GM12878 (cell line): ENCODE data around the gene PTX4. TPM values are rescaled to one million over a fixed set of nuclear protein-coding genes. Genes with fewer than 3 reads are reported as not detected.

ENCODE experiments used
- ATAC-seq: fragments of 200-7000 bp; cut with Tn5 transposase; 3 replicates; pipeline ENCODE4 v1.9.1; 2020; ENCODE audit warnings: mild to moderate bottlenecking, moderate library complexity
- BruUV-seq: library from RNA; stranded (reverse); fragments of 400-500 nt; replicated peaks from 2 replicates; lab custom pipeline; 2021; lab: Mats Ljungman, UMichigan
- CTCF ChIA-PET: fragments of 300-600 bp; sonication (Branson Sonifier 250); formaldehyde crosslinking; extraction: SDS; loops from one replicate; lab custom pipeline; 2021; ENCODE audit warnings: inconsistent platforms; lab: Yijun Ruan, JAX
- POLR2A ChIA-PET: fragments of 350-600 bp; formaldehyde crosslinking; extraction: SDS; loops from one replicate; lab custom pipeline; 2021; ENCODE audit warnings: inconsistent platforms; lab: Charles Lee
- RAD21 ChIA-PET: fragments of 300-600 bp; sonication (Branson Sonifier 250); formaldehyde crosslinking; loops from one replicate; lab custom pipeline; 2023; ENCODE audit warnings: antibody characterized with exemption; ENCODE audit not compliant: unreplicated experiment; lab: Charles Lee
- SMC1A ChIA-PET: fragments of 300-600 bp; sonication (Branson Sonifier 250); formaldehyde crosslinking; loops from one replicate; lab custom pipeline; 2023; ENCODE audit not compliant: unreplicated experiment, uncharacterized antibody; lab: Charles Lee
- DNase-seq: peaks from one replicate; pipeline ENCODE4 v3.0.0-alpha.2; 2011; ENCODE audit warnings: low read depth, low spot score
- FAIRE-seq: peaks from 3 replicates; lab custom pipeline; 2011; peaks lifted over from hg19 to GRCh38; lab: Jason Lieb, UNC
- H2AFZ ChIP-seq: 2 replicates; pipeline ENCODE4 v1.6.0; 2011; ENCODE audit warnings: low read depth, low read length, control low read depth; ENCODE audit not compliant: control insufficient read depth
- H3K27ac ChIP-seq: 2 replicates; pipeline ENCODE4 v1.5.1; 2011; ENCODE audit warnings: control low read depth; ENCODE audit not compliant: control insufficient read depth, insufficient read depth
- H3K27me3 ChIP-seq, 2 experiments: replicated peaks in 1 of 2; 2 replicates each; pipeline versions ENCODE4 v1.6.0 to v1.6.1; 2011; ENCODE audit warnings: low read length in 1 of 2; ENCODE audit not compliant: control insufficient read depth in 2 of 2, insufficient read depth in 2 of 2
- H3K36me3 ChIP-seq, 2 experiments: 2 replicates each; pipeline ENCODE4 v1.5.1; 2011; ENCODE audit warnings: low read length in 1 of 2; ENCODE audit not compliant: control insufficient read depth in 2 of 2, insufficient read depth in 2 of 2
- H3K4me1 ChIP-seq: 2 replicates; pipeline ENCODE4 v1.6.1; 2011; ENCODE audit warnings: mild to moderate bottlenecking, low read length, moderate library complexity, mixed read lengths; ENCODE audit not compliant: control insufficient read depth, insufficient read depth
- H3K4me2 ChIP-seq: 2 replicates; pipeline ENCODE4 v1.6.0; 2011; ENCODE audit warnings: control low read depth; ENCODE audit not compliant: control insufficient read depth, insufficient read depth
- H3K4me3 ChIP-seq: fragments of 200-600 bp; sonication (generic); 2 replicates; pipeline ENCODE4 v1.5.1; 2016
- H3K79me2 ChIP-seq: 2 replicates; pipeline ENCODE4 v1.6.0; 2011; ENCODE audit warnings: low read length; ENCODE audit not compliant: control insufficient read depth, insufficient read depth
- H3K9ac ChIP-seq: 2 replicates; pipeline ENCODE4 v1.8.0; 2011; ENCODE audit warnings: low read length, control low read depth, mixed read lengths; ENCODE audit not compliant: control insufficient read depth, insufficient read depth
- H3K9me3 ChIP-seq: replicated peaks from 3 replicates; pipeline ENCODE4 v1.5.1; 2011; ENCODE audit warnings: mild to moderate bottlenecking, low read length; ENCODE audit not compliant: control insufficient read depth, insufficient read depth
- H4K20me1 ChIP-seq: 2 replicates; pipeline ENCODE4 v1.6.0; 2011; ENCODE audit not compliant: control insufficient read depth, insufficient read depth
- BCL11A ChIP-seq: IDR thresholded peaks from 2 replicates; pipeline ENCODE4 v1.6.1; 2011; ENCODE audit warnings: low read depth, low read length
- CEBPZ ChIP-seq: fragments of 150-350 bp; IDR thresholded peaks from 2 replicates; pipeline ENCODE4 v1.6.1; 2016; ENCODE audit warnings: low read depth, low read length
- CHD2 ChIP-seq: IDR thresholded peaks from 2 replicates; pipeline ENCODE4 v1.6.1; 2011; ENCODE audit warnings: low read depth, low read length, improper control_type of control experiment, borderline replicate concordance
- E2F4 ChIP-seq: IDR thresholded peaks from 2 replicates; pipeline ENCODE4 v1.6.1; 2012; ENCODE audit warnings: low read depth, low read length, improper control_type of control experiment
- JUNB ChIP-seq: IDR thresholded peaks from 2 replicates; pipeline ENCODE4 v1.6.1; 2016; ENCODE audit warnings: antibody characterized with exemption, mild to moderate bottlenecking
- MTA3 ChIP-seq: IDR thresholded peaks from 2 replicates; pipeline ENCODE4 v1.6.1; 2012; ENCODE audit warnings: low read length, inconsistent platforms, borderline replicate concordance
- PAX5 ChIP-seq: IDR thresholded peaks from 2 replicates; pipeline ENCODE4 v1.6.1; 2011; ENCODE audit warnings: low read depth, low read length, borderline replicate concordance
- SPI1 ChIP-seq: IDR thresholded peaks from 2 replicates; pipeline ENCODE4 v1.6.1; 2011; ENCODE audit warnings: low read depth, mild to moderate bottlenecking, low read length, moderate library complexity, borderline replicate concordance; ENCODE audit not compliant: insufficient read depth
- STAT1 ChIP-seq: fragments of 450-650 bp; conservative IDR thresholded peaks from 2 replicates; pipeline ENCODE4 v1.6.1; 2014; ENCODE audit warnings: antibody characterized with exemption, mild to moderate bottlenecking
- USF1 ChIP-seq: IDR thresholded peaks from 2 replicates; pipeline ENCODE4 v1.6.1; 2011; ENCODE audit warnings: borderline replicate concordance, low read depth, mild to moderate bottlenecking, moderate library complexity, mixed read lengths, low read length; ENCODE audit not compliant: insufficient read depth; ENCODE audit errors: extremely low read length
- ZNF592 ChIP-seq: fragments of 450-650 bp; IDR thresholded peaks from 2 replicates; pipeline ENCODE4 v1.6.1; 2017; ENCODE audit warnings: mild to moderate bottlenecking, moderate library complexity
- WGBS: methylation state at CpG from one replicate; pipeline ENCODE4 v1.1.6; 2016; ENCODE audit warnings: low lambda C conversion rate; ENCODE audit not compliant: insufficient replicate concordance, insufficient coverage; ENCODE audit errors: missing lambda C conversion rate; 5-methylcytosine and 5-hydroxymethylcytosine counted together
- in situ Hi-C: fragments of 300-500 bp; cut with MboI; formaldehyde crosslinking; loops from 9 replicates; pipeline ENCODE4 v1.14.3; 2018; ENCODE audit warnings: mixed read lengths
- intact Hi-C: fragments of 100-400 bp; cut with micrococcal nuclease; formaldehyde crosslinking; loops from one replicate; pipeline ENCODE4 v1.14.2; 2022; ENCODE audit not compliant: unreplicated experiment
- polyA plus RNA-seq, 11 experiments: library from polyadenylated mRNA; depleted of rRNA in 4 of 11; unstranded in 6 of 11; stranded (reverse) in 5 of 11; fragments of >200 nt; fragmentation: Nextera tagmentation in 4 of 11; fragmentation: Illumina TruSeq in 1 of 11; extraction: Ambion mirVana in 4 of 11; extraction: Trizol in 1 of 11; gene quantifications; 1 replicate in 1 of 11; 2 replicates in 10 of 11; pipeline versions ENCODE4 v1.2.1 to v1.2.3, GENCODE V29; 2011 to 2016; ENCODE audit warnings: inconsistent platforms in 2 of 11, missing spikeins in 2 of 11, low read depth in 1 of 11
- total RNA-seq, 4 experiments: library from RNA; depleted of rRNA in 3 of 4; stranded (reverse); fragments of >200 nt in 3 of 4; fragmentation: Illumina TruSeq in 1 of 4; extraction: Trizol in 1 of 4; gene quantifications; 2 replicates each; pipeline versions ENCODE4 v1.2.1 to v1.2.3, GENCODE V29; 2013 to 2021

The PTX4 gene
- total and polyA plus RNA-seq, 10 of the 15 experiments (the other 5 are each of a cell fraction or from before 2014, with no cell fraction given) = not detected

GRCh38 chr16:1531638-1531910, 42.8 kb upstream of the PTX4 start:
- Histone ChIP-seq H3K9ac (no peak overlapping the region), H3K36me3 (no peaks in the 10 kb centered on the region), H3K4me1 (no peaks in the 10 kb centered on the region), H3K9me3 (no peaks in the 10 kb centered on the region), H3K4me2 (no peak overlapping the region), H3K27ac (no peak overlapping the region), H2AFZ (no peak overlapping the region), H3K79me2 (no peaks in the 10 kb centered on the region), H3K4me3 (no peak overlapping the region), H4K20me1 (no peaks in the 10 kb centered on the region), H3K27me3 (no peaks in the 10 kb centered on the region; a peak in 2 of 4 replicates)
- RAD21 ChIA-PET = no interaction called here
- POLR2A ChIA-PET = no interaction called here
- FAIRE-seq (no peak), DNase-seq (no peak), ATAC-seq (no peak)
- SMC1A ChIA-PET = no interaction called here
- intact Hi-C loops = no loop called here
- in situ Hi-C loops = no loop called here
- TF ChIP-seq E2F4 (no peak), SPI1 (no peak), PAX5 (no peak), MTA3 (no peak), JUNB (no peak), ZNF592 (no peak), CEBPZ (no peak), BCL11A (no peak), CHD2 (no peak), USF1 (no peak), STAT1 (no peak)
- no TSS peak for BruUV-seq
- WGBS = 66% methylated on average over 13 of the region's 14 CpGs
- CTCF ChIA-PET = no interaction called here
